Measurements from ENCODE around the gene MUC22. TPM values are rescaled to one million over a fixed set of nuclear protein-coding genes. Genes with fewer than 3 reads are reported as not detected.

Gene MUC22
- polyA plus RNA-seq, 1 donor (not counting 4 experiments of a cell fraction or from before 2014, with no cell fraction given), result not detected

DNA sequence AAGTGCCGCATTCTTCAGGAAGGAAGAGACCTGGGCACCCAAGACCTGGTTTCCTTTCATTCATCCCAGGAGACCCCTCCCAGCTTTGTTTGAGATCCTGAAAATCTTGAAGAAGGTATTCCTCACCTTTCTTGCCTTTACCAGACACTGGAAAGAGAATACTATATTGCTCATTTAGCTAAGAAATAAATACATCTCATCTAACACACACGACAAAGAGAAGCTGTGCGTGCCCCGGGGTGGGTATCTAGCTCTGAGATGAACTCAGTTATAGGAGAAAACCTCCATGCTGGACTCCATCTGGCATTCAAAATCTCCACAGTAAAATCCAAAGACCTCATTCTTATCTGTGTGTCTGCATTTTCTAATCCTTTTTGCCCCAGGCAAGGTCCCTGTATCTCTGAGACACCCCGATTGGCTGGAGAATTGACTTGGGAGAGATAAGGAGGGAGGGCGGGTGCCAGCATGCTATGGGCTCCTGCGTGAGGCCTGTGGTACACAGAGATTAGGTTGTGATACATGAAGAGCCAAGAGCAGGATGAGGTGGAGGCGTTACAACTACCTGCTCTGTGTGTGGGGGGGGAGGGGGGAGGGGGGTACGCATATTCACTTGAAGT lies 22.0 kb upstream of the MUC22 start:
- Histone ChIP-seq H3K36me3 (ENCODE audit: control insufficient read depth in 2 of 2, extremely low read depth in 1 of 2, insufficient read depth in 2 of 2, low read length in 2 of 2) (no peaks in the 10 kb centered on the region), H3K4me2 (ENCODE audit: control insufficient read depth, extremely low read depth, insufficient read depth, low read depth, low read length) (no peak overlapping the region), H3K4me3 (ENCODE audit: control insufficient read depth in 2 of 3, extremely low read depth in 1 of 3, insufficient read depth in 2 of 3, low read depth in 1 of 3, low read length in 3 of 3) (no peak overlapping the region), H2AFZ (ENCODE audit: control insufficient read depth, low read length) (no peak overlapping the region), H3K9ac (ENCODE audit: control insufficient read depth, extremely low read depth, insufficient read depth, low read length) (no peak overlapping the region), H3K9me3 (ENCODE audit: control insufficient read depth, low read depth, low read length) (no peaks in the 10 kb centered on the region), H3K4me1 (ENCODE audit: control insufficient read depth, extremely low read depth, insufficient read depth, low read length) (no peaks in the 10 kb centered on the region), H3K9me1 (ENCODE audit: control insufficient read depth, extremely low read depth, insufficient read depth, low read length) (no peaks in the 10 kb centered on the region), H3K79me2 (ENCODE audit: control insufficient read depth, insufficient read depth, low read length) (no peaks in the 10 kb centered on the region), H3K27me3 (ENCODE audit: control insufficient read depth, extremely low read depth, insufficient read depth, low read length) (peaks cover 5% of the 10 kb centered on the region), H3K27ac (ENCODE audit: control insufficient read depth, insufficient read depth, low read length) (no peak overlapping the region), H4K20me1 (ENCODE audit: control insufficient read depth, extremely low read depth, insufficient read depth, low read length) (no peaks in the 10 kb centered on the region)
- DNase-seq (ENCODE audit: low read depth, low spot score), result no peak
- TF ChIP-seq, protein P1, sequence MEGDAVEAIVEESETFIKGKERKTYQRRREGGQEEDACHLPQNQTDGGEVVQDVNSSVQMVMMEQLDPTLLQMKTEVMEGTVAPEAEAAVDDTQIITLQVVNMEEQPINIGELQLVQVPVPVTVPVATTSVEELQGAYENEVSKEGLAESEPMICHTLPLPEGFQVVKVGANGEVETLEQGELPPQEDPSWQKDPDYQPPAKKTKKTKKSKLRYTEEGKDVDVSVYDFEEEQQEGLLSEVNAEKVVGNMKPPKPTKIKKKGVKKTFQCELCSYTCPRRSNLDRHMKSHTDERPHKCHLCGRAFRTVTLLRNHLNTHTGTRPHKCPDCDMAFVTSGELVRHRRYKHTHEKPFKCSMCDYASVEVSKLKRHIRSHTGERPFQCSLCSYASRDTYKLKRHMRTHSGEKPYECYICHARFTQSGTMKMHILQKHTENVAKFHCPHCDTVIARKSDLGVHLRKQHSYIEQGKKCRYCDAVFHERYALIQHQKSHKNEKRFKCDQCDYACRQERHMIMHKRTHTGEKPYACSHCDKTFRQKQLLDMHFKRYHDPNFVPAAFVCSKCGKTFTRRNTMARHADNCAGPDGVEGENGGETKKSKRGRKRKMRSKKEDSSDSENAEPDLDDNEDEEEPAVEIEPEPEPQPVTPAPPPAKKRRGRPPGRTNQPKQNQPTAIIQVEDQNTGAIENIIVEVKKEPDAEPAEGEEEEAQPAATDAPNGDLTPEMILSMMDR (optimal IDR thresholded peaks at IDR 0.05 in 1 of 3, IDR thresholded peaks at IDR 0.05 in 1 of 3, conservative IDR thresholded peaks at IDR 0.05 in 1 of 3; ENCODE audit: extremely low read depth in 1 of 3, insufficient read depth in 2 of 3, low read length in 3 of 3), result no peak
- TF ChIP-seq EZH2 (IDR thresholded peaks at IDR 0.05; ENCODE audit: low read length), result no peak
- no peak for FAIRE-seq
- dilution Hi-C loops (cut with MboI; ENCODE audit: extremely low pct_ligation_motif_present, low sequenced_read_pairs), result no loop called here

DNA sequence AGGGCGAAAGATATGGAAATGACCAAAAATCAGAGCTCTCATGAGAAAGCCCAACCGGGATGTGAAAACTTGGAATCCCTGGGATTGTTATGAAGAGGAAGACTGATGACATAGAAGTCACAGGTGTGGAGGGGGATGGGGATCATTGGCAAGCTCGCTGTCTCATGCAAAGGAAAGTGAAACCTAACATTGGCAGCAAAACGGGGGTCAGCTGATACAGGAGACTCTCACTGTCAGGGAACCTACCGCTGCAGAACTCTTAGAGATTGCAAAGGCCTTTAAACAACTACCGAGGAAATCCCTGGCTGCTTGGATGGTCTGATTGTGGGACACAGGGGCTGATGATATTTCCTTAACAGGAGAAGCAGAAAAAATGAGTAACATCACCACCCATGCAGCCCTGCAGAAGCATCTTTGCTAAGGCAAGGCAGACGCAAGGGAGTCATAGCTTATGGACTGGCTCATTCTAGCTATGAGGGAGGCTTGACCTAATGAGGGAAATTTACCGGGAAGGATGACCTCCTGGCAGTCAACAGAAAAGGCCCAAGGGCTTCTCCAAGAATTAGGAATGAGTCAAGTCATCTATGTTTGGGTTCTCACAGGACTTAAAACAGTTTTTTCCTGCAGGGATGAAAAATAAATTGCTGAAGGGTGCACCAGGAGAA lies 19.7 kb upstream of the MUC22 start:
- H3K79me2 ChIP-seq (ENCODE audit: control insufficient read depth, insufficient read depth, low read length), result no peaks in the 10 kb centered on the region
- H3K36me3 ChIP-seq (ENCODE audit: control insufficient read depth in 2 of 2, extremely low read depth in 1 of 2, insufficient read depth in 2 of 2, low read length in 2 of 2), result no peaks in the 10 kb centered on the region
- H3K4me1 ChIP-seq (ENCODE audit: control insufficient read depth, extremely low read depth, insufficient read depth, low read length), result no peaks in the 10 kb centered on the region
- no peak overlapping the region for H3K9ac ChIP-seq (ENCODE audit: control insufficient read depth, extremely low read depth, insufficient read depth, low read length)
- no peak overlapping the region for H3K27ac ChIP-seq (ENCODE audit: control insufficient read depth, insufficient read depth, low read length)
- DNase-seq (ENCODE audit: low read depth, low spot score) (no peak), FAIRE-seq (no peak)
- TF ChIP-seq, protein P1 (optimal IDR thresholded peaks at IDR 0.05 in 1 of 3, IDR thresholded peaks at IDR 0.05 in 1 of 3, conservative IDR thresholded peaks at IDR 0.05 in 1 of 3; ENCODE audit: extremely low read depth in 1 of 3, insufficient read depth in 2 of 3, low read length in 3 of 3), result no peak
- TF ChIP-seq EZH2 (IDR thresholded peaks at IDR 0.05; ENCODE audit: low read length), result no peak
- H4K20me1 ChIP-seq (ENCODE audit: control insufficient read depth, extremely low read depth, insufficient read depth, low read length), result no peaks in the 10 kb centered on the region
- H3K9me3 ChIP-seq (ENCODE audit: control insufficient read depth, low read depth, low read length), result no peaks in the 10 kb centered on the region
- dilution Hi-C loops (cut with MboI; ENCODE audit: extremely low pct_ligation_motif_present, low sequenced_read_pairs), result no loop called here
- no peak overlapping the region for H3K4me3 ChIP-seq (ENCODE audit: control insufficient read depth in 2 of 3, extremely low read depth in 1 of 3, insufficient read depth in 2 of 3, low read depth in 1 of 3, low read length in 3 of 3)
- H3K9me1 ChIP-seq (ENCODE audit: control insufficient read depth, extremely low read depth, insufficient read depth, low read length), result no peaks in the 10 kb centered on the region
- H2AFZ ChIP-seq (ENCODE audit: control insufficient read depth, low read length), result no peak overlapping the region
- no peak overlapping the region for H3K4me2 ChIP-seq (ENCODE audit: control insufficient read depth, extremely low read depth, insufficient read depth, low read depth, low read length)
- peaks cover 5% of the 10 kb centered on the region for H3K27me3 ChIP-seq (ENCODE audit: control insufficient read depth, extremely low read depth, insufficient read depth, low read length)

Data from keratinocyte (primary cell).